Measurements from ENCODE around the gene EXTL2.
"Not testable (repeated sequence)": the region's sequence is repeated elsewhere in the genome, so short reads cannot be mapped to it uniquely, and the experiment has no call there.

The EXTL2 gene

GRCh38 chr1:100894603-100895539 is at the start of gene EXTL2:
Gene EXTL2, minus strand, starts transcription at chr1:100894842. Its CDS starts 6,085 bp downstream, at chr1:100888757.
- TF ChIP-seq CTCF (IDR thresholded peaks at IDR 0.05), result no peak
- peak within 1 kb of the TSS; percentile 93 for H3K4me3 ChIP-seq
- peak; percentile 92 for DNase-seq (ENCODE audit: low spot score)
- peak within 1 kb of the TSS; percentile 80 to 96 for H3K27ac ChIP-seq

- DNase-seq (ENCODE audit: low spot score), result no peak
- Histone ChIP-seq H3K27ac (no peak overlapping the region), H3K4me3 (no peak overlapping the region)
- no peak for TF ChIP-seq CTCF (IDR thresholded peaks at IDR 0.05)
Observed at GRCh38 chr1:100943533-100943932, 48.9 kb upstream of the EXTL2 start.

GRCh38 chr1:100942304-100943046 is 47.8 kb upstream of the EXTL2 start:
- TF ChIP-seq CTCF (IDR thresholded peaks at IDR 0.05), result no peak
- Histone ChIP-seq H3K4me3 (no peak overlapping the region), H3K27ac (no peak overlapping the region)
- no peak for DNase-seq (ENCODE audit: low spot score)

GRCh38 chr1:100941580-100942216 is 47.1 kb upstream of the EXTL2 start:
- Histone ChIP-seq H3K27ac (no peak overlapping the region), H3K4me3 (no peak overlapping the region)
- no peak for TF ChIP-seq CTCF (IDR thresholded peaks at IDR 0.05)
- DNase-seq (ENCODE audit: low spot score), result no peak

GRCh38 chr1:100941098-100941527 is 46.5 kb upstream of the EXTL2 start:
- DNase-seq (ENCODE audit: low spot score), result no peak
- TF ChIP-seq CTCF (IDR thresholded peaks at IDR 0.05), result no peak
- no peak overlapping the region for H3K4me3 ChIP-seq
- H3K27ac ChIP-seq, result no peak overlapping the region

- H3K4me3 ChIP-seq, result no peak overlapping the region
- DNase-seq (ENCODE audit: low spot score), result no peak
- H3K27ac ChIP-seq, result no peak overlapping the region
- no peak for TF ChIP-seq CTCF (IDR thresholded peaks at IDR 0.05)
Observed at GRCh38 chr1:100936194-100936967, 41.7 kb upstream of the EXTL2 start.

GRCh38 chr1:100933555-100933954 is 38.9 kb upstream of the EXTL2 start:
- not testable (repeated sequence) for H3K27ac ChIP-seq; H3K4me3 ChIP-seq; DNase-seq (ENCODE audit: low spot score)

Measured in coronary artery (tissue), 2 donors.